ENCODE data around the gene LMO1.

- TF ChIP-seq, protein P1, sequence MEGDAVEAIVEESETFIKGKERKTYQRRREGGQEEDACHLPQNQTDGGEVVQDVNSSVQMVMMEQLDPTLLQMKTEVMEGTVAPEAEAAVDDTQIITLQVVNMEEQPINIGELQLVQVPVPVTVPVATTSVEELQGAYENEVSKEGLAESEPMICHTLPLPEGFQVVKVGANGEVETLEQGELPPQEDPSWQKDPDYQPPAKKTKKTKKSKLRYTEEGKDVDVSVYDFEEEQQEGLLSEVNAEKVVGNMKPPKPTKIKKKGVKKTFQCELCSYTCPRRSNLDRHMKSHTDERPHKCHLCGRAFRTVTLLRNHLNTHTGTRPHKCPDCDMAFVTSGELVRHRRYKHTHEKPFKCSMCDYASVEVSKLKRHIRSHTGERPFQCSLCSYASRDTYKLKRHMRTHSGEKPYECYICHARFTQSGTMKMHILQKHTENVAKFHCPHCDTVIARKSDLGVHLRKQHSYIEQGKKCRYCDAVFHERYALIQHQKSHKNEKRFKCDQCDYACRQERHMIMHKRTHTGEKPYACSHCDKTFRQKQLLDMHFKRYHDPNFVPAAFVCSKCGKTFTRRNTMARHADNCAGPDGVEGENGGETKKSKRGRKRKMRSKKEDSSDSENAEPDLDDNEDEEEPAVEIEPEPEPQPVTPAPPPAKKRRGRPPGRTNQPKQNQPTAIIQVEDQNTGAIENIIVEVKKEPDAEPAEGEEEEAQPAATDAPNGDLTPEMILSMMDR (conservative IDR thresholded peaks at IDR 0.05; ENCODE audit: low read length), result no peak
- no peak for TF ChIP-seq EZH2phosphoT487 (IDR thresholded peaks at IDR 0.05; ENCODE audit: borderline replicate concordance, low read depth, low read length)
These were observed 21.6 kb upstream of the LMO1 start for GRCh38 chr11:8285228-8285627.

All from OCI-LY7 (cell line).